Stimulated activated CD4-positive, alpha-beta T cell treated with anti-CD3 and anti-CD28 coated beads, Interleukin-12 subunit alpha, Interleukin-12 subunit beta, amount 100 ng/mL, for 24 hours (primary cell): ENCODE measurements around the gene RWDD4.
A peak's percentile ranks its signal among the peaks of the same experiment; 100 is the strongest.

Source experiments
- DNase-seq, 2 experiments: peaks; one replicate each; pipeline ENCODE4 v3.0.0-alpha.2; 2020; ENCODE audit warnings: low read depth in 2 of 2

RWDD4 gene

GRCh38 chr4:183659029-183659871 is at the start of gene RWDD4, which contains the start of gene TRAPPC11:
Gene RWDD4 (minus strand): TSS chr4:183659185. CDS start chr4:183658952, 233 bp downstream.
Gene TRAPPC11 (plus strand): TSS chr4:183659293. CDS start chr4:183663868, 4,575 bp downstream.
- DNase-seq: peak; percentile 91 to 94

DNA sequence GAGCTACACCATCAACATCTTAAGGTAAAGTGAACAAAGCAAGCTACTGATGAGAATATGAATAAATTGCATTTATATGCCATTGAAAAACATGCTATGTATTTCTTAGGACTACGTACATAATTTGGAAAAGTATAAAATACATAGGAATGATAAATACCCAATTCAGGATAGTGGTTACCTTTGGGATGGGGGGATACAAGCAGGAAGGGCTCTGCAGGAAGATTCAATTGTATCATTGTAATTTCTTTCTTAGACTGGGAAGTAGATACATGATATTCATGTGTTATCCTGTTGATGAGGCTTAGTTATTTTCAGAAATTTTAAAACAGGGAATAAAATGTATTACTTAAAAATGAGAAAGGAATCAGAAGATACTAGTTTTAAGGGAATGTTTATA is 43.5 kb upstream of the RWDD4 start:
- DNase-seq: no peak

GRCh38 chr4:183700407-183700806 is 41.4 kb upstream of the RWDD4 start:
- no peak for DNase-seq

- DNase-seq: no peak
Measured at GRCh38 chr4:183698909-183699308, 39.9 kb upstream of the RWDD4 start.

- DNase-seq: no peak
Measured at GRCh38 chr4:183691897-183692296, 32.9 kb upstream of the RWDD4 start.

- no peak for DNase-seq
Measured at GRCh38 chr4:183691006-183691405, 32.0 kb upstream of the RWDD4 start.

GRCh38 chr4:183688216-183688615 is 29.2 kb upstream of the RWDD4 start:
- DNase-seq: no peak

GRCh38 chr4:183686461-183686860 is 27.5 kb upstream of the RWDD4 start:
- DNase-seq: no peak

DNA sequence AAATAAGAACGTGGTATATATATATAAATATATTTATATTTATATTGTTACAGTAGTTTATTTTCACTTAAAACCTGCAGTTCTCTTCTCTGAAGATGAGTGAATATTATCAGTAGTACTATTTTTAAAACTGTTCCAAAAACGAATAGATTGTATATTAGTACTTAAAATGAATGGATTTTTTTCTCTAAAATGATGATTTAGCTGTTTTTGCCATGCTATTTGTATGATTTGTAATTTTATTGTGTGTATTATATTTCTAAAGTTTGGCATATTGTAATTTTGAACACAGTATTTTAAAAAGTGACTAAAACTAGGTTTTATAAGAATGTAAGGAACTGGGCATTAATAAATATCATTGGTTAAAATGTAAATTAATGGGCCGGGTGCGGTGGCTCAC is 22.1 kb upstream of the RWDD4 start:
- DNase-seq: no peak

- no peak for DNase-seq
Measured at GRCh38 chr4:183675625-183676024, 16.6 kb upstream of the RWDD4 start.

- no peak for DNase-seq
Measured at GRCh38 chr4:183674153-183674552, 15.2 kb upstream of the RWDD4 start.

DNA sequence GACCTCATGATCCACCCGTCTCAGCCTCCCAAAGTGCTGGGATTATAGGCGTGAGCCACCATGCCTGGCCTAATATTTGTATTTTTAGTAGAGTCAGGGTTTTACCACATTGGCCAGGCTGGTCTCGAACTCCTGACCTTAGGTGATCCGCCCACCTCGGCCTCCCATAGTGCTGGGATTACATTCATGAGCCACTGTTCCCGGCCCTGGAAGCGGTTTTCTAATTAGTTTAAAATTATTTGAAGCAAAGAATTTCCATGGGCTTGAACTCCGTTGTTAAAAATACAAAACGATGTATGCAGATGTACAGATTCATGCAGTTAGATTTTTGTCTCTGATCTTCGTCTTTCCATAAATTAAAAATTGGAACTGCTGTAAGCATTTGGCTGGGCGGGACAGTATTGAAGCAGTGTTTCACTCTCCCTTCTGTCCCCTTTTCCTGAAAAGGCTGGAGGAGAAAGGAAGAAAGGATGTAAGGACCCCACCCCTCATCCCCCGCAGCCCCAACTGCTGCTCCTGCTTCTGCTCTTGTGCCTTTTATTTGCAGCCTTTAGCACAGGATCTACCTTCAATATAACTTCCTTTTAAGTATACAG is 12.1 kb upstream of the RWDD4 start:
- no peak for DNase-seq

- no peak for DNase-seq
Measured at GRCh38 chr4:183670251-183670650, 11.3 kb upstream of the RWDD4 start.

DNA sequence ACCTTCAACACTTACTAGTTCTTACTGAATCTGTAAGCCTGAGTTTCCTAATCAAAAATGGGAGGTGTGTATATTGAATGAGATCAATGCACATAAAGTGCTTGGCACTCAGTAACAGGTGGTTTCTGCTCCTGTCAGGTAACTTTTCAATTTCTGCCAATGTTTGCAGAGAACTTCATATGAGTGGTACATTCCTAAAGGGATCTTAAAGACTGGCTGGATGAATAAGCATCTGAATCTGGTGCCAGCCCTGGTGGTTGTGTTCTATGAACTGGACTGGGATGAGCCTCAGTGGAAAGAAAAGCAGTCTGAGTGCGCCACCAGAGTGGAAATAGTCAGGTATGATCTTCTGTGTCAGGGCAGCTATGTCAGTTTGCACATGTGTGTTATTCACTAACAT is 7.1 kb upstream of the RWDD4 start:
- no peak for DNase-seq

DNA sequence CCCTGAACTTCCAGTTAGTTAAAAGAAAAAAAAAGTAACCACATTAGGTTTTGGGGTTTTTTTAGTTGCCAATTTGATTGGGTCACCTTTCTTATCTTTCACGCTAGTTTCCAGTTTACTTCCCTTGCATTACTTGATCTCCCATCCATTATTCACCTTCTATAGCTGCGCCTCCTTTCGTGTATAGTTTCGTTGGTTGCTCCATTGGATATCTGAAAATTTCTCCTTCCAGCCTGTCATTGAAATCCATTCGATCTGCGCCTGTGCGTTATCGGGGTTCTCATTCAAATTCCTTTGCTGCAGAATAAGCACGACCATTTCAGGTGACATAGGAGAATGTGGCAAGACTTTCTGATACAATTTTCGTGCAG is 872 bp upstream of the RWDD4 start:
- DNase-seq: no peak

GRCh38 chr4:183658362-183659028 is 490 bp downstream of the RWDD4 start:
- DNase-seq: peak in 1 of 2 experiments; percentile 10

- DNase-seq: no peak
Measured at GRCh38 chr4:183657564-183657963, 1.4 kb downstream of the RWDD4 start.

GRCh38 chr4:183645326-183645725 is 13.7 kb downstream of the RWDD4 start:
- DNase-seq: no peak

DNA sequence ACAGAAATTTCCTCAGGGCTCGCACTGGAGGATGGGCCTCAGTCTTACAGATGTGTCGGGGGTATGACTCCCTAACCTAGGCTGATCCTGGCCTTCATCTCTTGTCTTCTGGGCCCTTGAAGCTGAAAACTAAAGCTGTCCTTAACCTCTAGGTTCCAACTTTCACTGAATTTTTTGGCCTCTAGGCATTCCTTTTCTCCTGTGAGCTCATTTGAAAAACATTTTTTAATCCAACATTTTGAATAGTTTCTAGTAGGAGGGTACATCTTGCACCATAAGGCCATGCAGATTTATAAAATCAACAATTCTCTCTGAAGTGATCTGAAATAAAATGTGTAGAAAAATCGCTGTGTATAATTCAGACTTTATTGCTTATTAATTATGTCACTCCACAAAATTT is 19.7 kb downstream of the RWDD4 start:
- DNase-seq: no peak

DNA sequence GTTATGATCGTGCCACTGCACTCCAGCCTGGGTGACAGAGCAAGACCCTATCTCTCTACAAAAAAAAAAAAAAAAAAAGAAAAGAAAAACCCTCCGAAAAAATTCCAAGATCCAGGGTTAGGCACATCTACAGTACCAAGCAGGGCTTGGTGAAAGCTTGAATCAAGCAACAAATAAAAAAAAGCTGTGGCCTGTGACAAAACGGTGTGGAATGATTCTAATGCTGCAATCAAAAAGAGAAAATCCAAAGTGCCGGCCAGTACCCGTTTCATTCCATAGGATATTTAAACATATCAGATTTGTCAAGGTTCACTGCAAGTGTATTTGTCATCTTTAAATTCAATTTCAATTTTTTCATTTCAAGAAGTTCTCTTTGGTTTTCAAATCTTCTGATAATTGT is 20.5 kb downstream of the RWDD4 start:
- DNase-seq: no peak

GRCh38 chr4:183637461-183637860 is 21.5 kb downstream of the RWDD4 start:
- DNase-seq: no peak

DNA sequence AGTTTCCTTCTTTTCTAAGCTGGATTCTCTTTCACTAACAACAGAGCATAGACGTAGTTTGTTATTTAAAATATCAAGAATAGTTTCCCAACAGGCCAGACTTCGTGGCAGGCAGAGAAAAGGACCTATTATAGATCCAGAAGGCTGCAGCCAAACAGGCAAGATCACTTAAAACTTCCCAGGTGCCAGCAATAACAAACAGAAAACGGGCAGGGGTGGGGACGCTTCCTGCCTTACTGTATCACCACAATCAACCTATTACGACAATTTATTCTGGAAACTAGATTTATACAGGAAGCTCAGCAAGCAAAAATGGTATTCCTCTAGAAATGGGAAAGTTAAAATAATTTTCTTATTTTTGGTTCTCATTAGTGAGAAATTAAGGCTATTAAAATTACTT is 22.1 kb downstream of the RWDD4 start:
- DNase-seq: no peak

- no peak for DNase-seq
Measured at GRCh38 chr4:183636503-183636902, 22.5 kb downstream of the RWDD4 start.
